GM12873 (cell line): ENCODE data around the gene PIGB.

Experiments used
- CTCF ChIP-seq: IDR thresholded peaks from 2 replicates; pipeline ENCODE4 v1.5.1; 2012; ENCODE audit warnings: low read depth, mild to moderate bottlenecking, moderate library complexity, low read length, control low read depth; ENCODE audit not compliant: insufficient read depth; ENCODE audit errors: missing control alignments

Gene PIGB

DNA sequence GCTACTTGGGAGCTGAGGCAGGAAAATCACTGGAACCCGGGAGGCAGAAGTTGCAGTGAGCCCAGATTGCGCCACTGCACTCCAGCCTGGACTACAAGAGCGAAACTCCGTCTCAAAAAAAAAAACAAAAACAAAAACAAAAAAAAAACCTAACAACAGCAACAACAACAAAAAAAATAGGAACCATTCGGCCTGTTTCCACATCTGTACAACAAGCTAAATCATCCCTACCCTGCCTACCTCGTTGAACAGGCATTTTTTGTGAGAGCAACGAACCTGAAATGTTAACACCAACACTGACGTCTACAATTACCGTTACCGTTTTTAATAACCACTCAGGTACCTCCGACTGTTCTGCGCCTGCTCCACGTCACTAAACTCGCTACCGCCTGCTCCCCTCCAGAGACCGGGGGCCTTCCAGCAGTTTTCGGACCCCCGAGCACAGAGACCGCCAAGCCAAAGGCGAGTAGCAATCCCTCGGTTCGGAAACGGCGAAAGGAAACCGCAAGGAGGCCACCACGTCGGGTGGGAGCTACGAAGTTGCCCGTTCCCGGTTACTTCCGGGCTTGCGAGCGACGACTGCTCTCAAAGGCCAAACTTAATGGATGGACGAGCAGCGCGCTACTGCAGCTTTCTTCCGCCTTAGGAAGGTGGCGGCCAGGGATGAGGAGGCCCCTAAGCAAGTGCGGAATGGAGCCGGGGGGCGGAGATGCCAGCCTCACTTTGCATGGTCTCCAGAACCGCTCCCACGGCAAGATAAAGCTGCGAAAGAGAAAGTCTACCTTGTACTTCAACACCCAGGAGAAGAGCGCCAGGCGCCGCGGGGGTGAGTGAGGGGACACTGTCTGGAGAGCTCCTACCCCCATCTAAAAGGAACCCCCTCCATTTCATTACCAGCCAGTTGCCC, at the start of gene PIGB, which contains the start of gene PIGBOS1:
PIGB (plus strand) TSS at position 635 of the 907 bp plus-strand sequence; CDS start at position 664, 29 bp downstream.
PIGBOS1 (minus strand) TSS at position 536 of the 907 bp plus-strand sequence. CDS start 1,331 bp downstream, outside the sequence.
- no peak for TF ChIP-seq CTCF

DNA sequence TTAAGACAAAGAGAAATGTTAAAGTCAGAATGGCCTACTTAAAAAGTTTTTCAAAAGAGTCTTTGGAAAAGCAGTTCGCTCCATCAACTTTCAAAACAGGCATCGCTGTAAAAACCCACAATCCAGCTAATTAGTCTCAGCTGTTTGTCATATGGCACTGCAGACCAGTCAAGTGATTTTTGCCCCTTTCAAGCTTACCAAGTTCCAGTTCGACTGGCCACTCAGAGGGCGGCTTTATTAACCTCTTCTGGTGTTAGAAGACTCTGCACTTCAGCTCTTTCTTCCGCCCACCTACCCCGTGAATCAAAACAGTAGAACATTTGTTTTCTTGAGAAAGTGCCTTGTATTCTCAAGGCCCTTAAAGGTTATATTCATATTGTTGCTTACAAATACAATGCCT, 48.7 kb upstream of the PIGB start:
- no peak for TF ChIP-seq CTCF

DNA sequence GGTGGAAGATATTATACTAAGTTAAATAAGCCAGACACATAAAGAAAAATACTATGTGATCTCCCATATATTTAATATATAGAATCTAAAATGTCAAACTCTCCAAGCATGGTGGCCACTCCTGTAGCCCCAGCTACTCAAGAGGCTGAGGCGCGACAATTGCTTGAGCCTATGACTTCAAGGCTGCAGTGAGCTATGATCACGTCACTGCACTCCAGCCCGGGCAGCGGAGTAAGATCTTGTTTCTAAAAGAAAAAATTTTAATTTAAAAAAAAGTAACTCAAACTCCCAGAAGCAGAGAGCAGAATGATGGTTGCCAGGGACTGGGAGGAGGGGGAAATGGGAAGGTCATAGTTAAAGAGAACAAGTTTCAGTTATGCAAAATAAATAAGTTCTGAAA, 42.7 kb upstream of the PIGB start:
- no peak for TF ChIP-seq CTCF

DNA sequence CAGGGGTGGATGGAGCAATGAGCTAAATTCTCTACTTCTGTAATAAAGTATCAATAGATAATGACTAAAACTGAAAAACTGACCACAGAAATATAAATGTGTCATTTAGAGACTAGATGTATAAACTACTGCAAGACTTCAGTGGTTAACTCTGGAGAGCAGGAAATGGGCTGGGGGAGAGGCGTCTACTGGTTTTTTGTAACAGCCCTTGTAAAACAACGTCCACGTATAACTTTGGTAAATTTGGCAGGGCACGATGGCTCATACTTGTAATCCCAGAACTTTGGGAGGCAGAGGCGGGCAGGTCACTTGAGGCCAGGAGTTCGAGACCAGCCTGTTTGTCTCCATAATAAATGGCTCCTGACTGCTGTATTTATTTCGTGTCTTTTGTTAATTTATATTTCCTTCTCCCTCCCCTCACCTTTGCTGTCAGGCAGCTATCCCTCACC, 41.9 kb upstream of the PIGB start:
- no peak for TF ChIP-seq CTCF

DNA sequence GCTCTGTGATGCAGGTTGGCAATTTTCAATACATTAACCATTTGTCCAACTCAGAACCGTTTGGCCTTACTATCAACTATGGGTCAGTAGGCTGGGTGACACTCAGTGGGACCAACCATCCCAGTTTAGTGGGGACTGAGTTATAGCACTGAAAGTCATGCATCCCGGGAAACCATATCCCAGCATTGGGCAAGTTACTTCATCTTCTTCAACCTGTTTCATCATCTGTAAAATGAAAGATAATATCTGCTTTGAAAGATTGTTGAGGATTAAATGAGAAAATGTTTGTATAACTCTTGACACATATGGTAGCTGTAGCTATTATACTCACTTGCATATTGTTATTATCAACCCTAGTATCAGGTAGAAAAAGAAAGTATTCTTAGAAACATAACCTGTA, 41.3 kb upstream of the PIGB start:
- no peak for TF ChIP-seq CTCF

DNA sequence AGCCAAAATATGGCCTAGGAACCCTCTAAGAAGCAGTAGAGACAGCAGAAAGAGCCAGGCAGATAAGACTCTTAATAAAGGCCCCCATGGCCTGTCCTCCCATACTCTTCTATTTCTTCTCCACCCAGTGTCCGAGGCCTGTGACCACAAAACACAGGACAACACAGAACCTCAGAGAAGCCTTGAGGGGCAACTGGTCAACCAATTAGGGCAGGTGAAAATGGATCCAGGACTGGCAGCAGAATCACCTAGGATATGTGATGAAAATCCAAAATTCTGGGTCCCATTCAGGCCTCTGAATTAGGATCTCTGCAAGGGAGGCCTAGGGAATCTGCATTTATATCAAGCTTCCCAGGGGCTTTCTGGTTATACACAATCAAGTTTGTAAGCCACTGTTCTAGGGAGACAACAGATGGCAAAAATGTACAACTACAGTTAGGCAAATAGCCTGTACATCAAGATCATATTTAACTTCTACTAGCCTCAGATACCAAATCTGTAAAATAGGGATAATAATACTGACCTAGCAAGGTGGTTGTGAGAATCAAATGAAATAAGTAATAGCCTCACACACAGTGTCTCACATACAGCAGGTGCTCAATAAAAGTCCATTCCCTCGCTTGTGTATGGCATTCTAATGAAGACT, 39.8 kb upstream of the PIGB start:
- no peak for TF ChIP-seq CTCF

- no peak for TF ChIP-seq CTCF
Measured at GRCh38 chr15:55279746-55280351, 39.2 kb upstream of the PIGB start.
